ENCODE results near the gene PTPRM.

The PTPRM gene

GRCh38 chr18:7681298-7681697 lies 114.2 kb downstream of the PTPRM start:
- DNase-seq (ENCODE audit: low read depth, low spot score), result no peak
- Histone ChIP-seq H3K27me3 (ENCODE audit: insufficient read depth, insufficient read length) (no peaks in the 10 kb centered on the region), H3K4me1 (ENCODE audit: insufficient read depth, insufficient read length) (no peaks in the 10 kb centered on the region), H3K9ac (ENCODE audit: insufficient read length, low read depth) (no peak overlapping the region), H3K36me3 (ENCODE audit: insufficient read depth, insufficient read length, low read length) (no peaks in the 10 kb centered on the region), H3K9me3 (ENCODE audit: insufficient read depth, low read length) (no peaks in the 10 kb centered on the region), H3K4me3 (ENCODE audit: insufficient read length, low read depth) (no peak overlapping the region)
- TF ChIP-seq SUZ12 (IDR thresholded peaks at IDR 0.05; ENCODE audit: extremely low read depth, insufficient read depth, insufficient read length) (no peak), ZNF274 (IDR thresholded peaks at IDR 0.05; ENCODE audit: low read depth, low read length) (no peak), YY1 (IDR thresholded peaks at IDR 0.05; ENCODE audit: insufficient read depth, insufficient read length) (no peak)

GRCh38 chr18:7682321-7682720 lies 115.2 kb downstream of the PTPRM start:
- TF ChIP-seq YY1 (IDR thresholded peaks at IDR 0.05; ENCODE audit: insufficient read depth, insufficient read length), result no peak
- no peak for DNase-seq (ENCODE audit: low read depth, low spot score)
- H3K9me3 ChIP-seq (ENCODE audit: insufficient read depth, low read length), result no peaks in the 10 kb centered on the region
- no peaks in the 10 kb centered on the region for H3K27me3 ChIP-seq (ENCODE audit: insufficient read depth, insufficient read length)
- no peak overlapping the region for H3K9ac ChIP-seq (ENCODE audit: insufficient read length, low read depth)
- no peak overlapping the region for H3K4me3 ChIP-seq (ENCODE audit: insufficient read length, low read depth)
- no peaks in the 10 kb centered on the region for H3K4me1 ChIP-seq (ENCODE audit: insufficient read depth, insufficient read length)
- no peaks in the 10 kb centered on the region for H3K36me3 ChIP-seq (ENCODE audit: insufficient read depth, insufficient read length, low read length)

GRCh38 chr18:7683753-7684152 lies 116.6 kb downstream of the PTPRM start:
- no peak overlapping the region for H3K4me3 ChIP-seq (ENCODE audit: insufficient read length, low read depth)
- no peak overlapping the region for H3K9ac ChIP-seq (ENCODE audit: insufficient read length, low read depth)
- H3K27me3 ChIP-seq (ENCODE audit: insufficient read depth, insufficient read length), result no peaks in the 10 kb centered on the region
- no peaks in the 10 kb centered on the region for H3K36me3 ChIP-seq (ENCODE audit: insufficient read depth, insufficient read length, low read length)
- TF ChIP-seq SUZ12 (IDR thresholded peaks at IDR 0.05; ENCODE audit: extremely low read depth, insufficient read depth, insufficient read length) (no peak), ZNF274 (IDR thresholded peaks at IDR 0.05; ENCODE audit: low read depth, low read length) (no peak), YY1 (IDR thresholded peaks at IDR 0.05; ENCODE audit: insufficient read depth, insufficient read length) (no peak)
- no peaks in the 10 kb centered on the region for H3K4me1 ChIP-seq (ENCODE audit: insufficient read depth, insufficient read length)
- no peak for DNase-seq (ENCODE audit: low read depth, low spot score)
- H3K9me3 ChIP-seq (ENCODE audit: insufficient read depth, low read length), result no peaks in the 10 kb centered on the region

GRCh38 chr18:7684357-7684756 lies 117.2 kb downstream of the PTPRM start:
- Histone ChIP-seq H3K9ac (ENCODE audit: insufficient read length, low read depth) (no peak overlapping the region), H3K27me3 (ENCODE audit: insufficient read depth, insufficient read length) (no peaks in the 10 kb centered on the region), H3K9me3 (ENCODE audit: insufficient read depth, low read length) (no peaks in the 10 kb centered on the region), H3K4me3 (ENCODE audit: insufficient read length, low read depth) (no peak overlapping the region), H3K4me1 (ENCODE audit: insufficient read depth, insufficient read length) (no peaks in the 10 kb centered on the region), H3K36me3 (ENCODE audit: insufficient read depth, insufficient read length, low read length) (no peaks in the 10 kb centered on the region)
- TF ChIP-seq SUZ12 (IDR thresholded peaks at IDR 0.05; ENCODE audit: extremely low read depth, insufficient read depth, insufficient read length), result no peak
- no peak for TF ChIP-seq YY1 (IDR thresholded peaks at IDR 0.05; ENCODE audit: insufficient read depth, insufficient read length)
- no peak for TF ChIP-seq ZNF274 (IDR thresholded peaks at IDR 0.05; ENCODE audit: low read depth, low read length)
- DNase-seq (ENCODE audit: low read depth, low spot score), result no peak

GRCh38 chr18:7684966-7685365 lies 117.8 kb downstream of the PTPRM start:
- no peaks in the 10 kb centered on the region for H3K4me1 ChIP-seq (ENCODE audit: insufficient read depth, insufficient read length)
- no peak overlapping the region for H3K4me3 ChIP-seq (ENCODE audit: insufficient read length, low read depth)
- TF ChIP-seq SUZ12 (IDR thresholded peaks at IDR 0.05; ENCODE audit: extremely low read depth, insufficient read depth, insufficient read length), result no peak
- no peak for TF ChIP-seq YY1 (IDR thresholded peaks at IDR 0.05; ENCODE audit: insufficient read depth, insufficient read length)
- no peak for TF ChIP-seq ZNF274 (IDR thresholded peaks at IDR 0.05; ENCODE audit: low read depth, low read length)
- H3K36me3 ChIP-seq (ENCODE audit: insufficient read depth, insufficient read length, low read length), result no peaks in the 10 kb centered on the region
- H3K9me3 ChIP-seq (ENCODE audit: insufficient read depth, low read length), result no peaks in the 10 kb centered on the region
- DNase-seq (ENCODE audit: low read depth, low spot score), result no peak
- no peaks in the 10 kb centered on the region for H3K27me3 ChIP-seq (ENCODE audit: insufficient read depth, insufficient read length)
- H3K9ac ChIP-seq (ENCODE audit: insufficient read length, low read depth), result no peak overlapping the region

GRCh38 chr18:7686278-7686677 lies 119.2 kb downstream of the PTPRM start:
- DNase-seq (ENCODE audit: low read depth, low spot score), result no peak

GRCh38 chr18:7688580-7688979 lies 121.5 kb downstream of the PTPRM start:
- H3K4me3 ChIP-seq (ENCODE audit: insufficient read length, low read depth), result no peak overlapping the region
- no peaks in the 10 kb centered on the region for H3K36me3 ChIP-seq (ENCODE audit: insufficient read depth, insufficient read length, low read length)
- TF ChIP-seq SUZ12 (IDR thresholded peaks at IDR 0.05; ENCODE audit: extremely low read depth, insufficient read depth, insufficient read length) (no peak), YY1 (IDR thresholded peaks at IDR 0.05; ENCODE audit: insufficient read depth, insufficient read length) (no peak), ZNF274 (IDR thresholded peaks at IDR 0.05; ENCODE audit: low read depth, low read length) (no peak)
- no peaks in the 10 kb centered on the region for H3K9me3 ChIP-seq (ENCODE audit: insufficient read depth, low read length)
- no peaks in the 10 kb centered on the region for H3K27me3 ChIP-seq (ENCODE audit: insufficient read depth, insufficient read length)
- no peak for DNase-seq (ENCODE audit: low read depth, low spot score)
- no peak overlapping the region for H3K9ac ChIP-seq (ENCODE audit: insufficient read length, low read depth)
- no peaks in the 10 kb centered on the region for H3K4me1 ChIP-seq (ENCODE audit: insufficient read depth, insufficient read length)

More at GRCh38 chr18:7686278-7686677, 119.2 kb downstream of the PTPRM start:
- no peaks in the 10 kb centered on the region for H3K36me3 ChIP-seq (ENCODE audit: insufficient read depth, insufficient read length, low read length)
- H3K27me3 ChIP-seq (ENCODE audit: insufficient read depth, insufficient read length), result no peaks in the 10 kb centered on the region
- no peak overlapping the region for H3K4me3 ChIP-seq (ENCODE audit: insufficient read length, low read depth)
- no peak for TF ChIP-seq YY1 (IDR thresholded peaks at IDR 0.05; ENCODE audit: insufficient read depth, insufficient read length)
- no peak overlapping the region for H3K9ac ChIP-seq (ENCODE audit: insufficient read length, low read depth)
- H3K4me1 ChIP-seq (ENCODE audit: insufficient read depth, insufficient read length), result no peaks in the 10 kb centered on the region
- no peaks in the 10 kb centered on the region for H3K9me3 ChIP-seq (ENCODE audit: insufficient read depth, low read length)

GRCh38 chr18:7691206-7691605 lies 124.1 kb downstream of the PTPRM start:
- Histone ChIP-seq H3K4me1 (ENCODE audit: insufficient read depth, insufficient read length) (no peaks in the 10 kb centered on the region), H3K4me3 (ENCODE audit: insufficient read length, low read depth) (no peak overlapping the region), H3K36me3 (ENCODE audit: insufficient read depth, insufficient read length, low read length) (no peaks in the 10 kb centered on the region), H3K27me3 (ENCODE audit: insufficient read depth, insufficient read length) (no peaks in the 10 kb centered on the region), H3K9me3 (ENCODE audit: insufficient read depth, low read length) (no peaks in the 10 kb centered on the region), H3K9ac (ENCODE audit: insufficient read length, low read depth) (no peak overlapping the region)
- DNase-seq (ENCODE audit: low read depth, low spot score), result no peak
- TF ChIP-seq YY1 (IDR thresholded peaks at IDR 0.05; ENCODE audit: insufficient read depth, insufficient read length) (no peak), SUZ12 (IDR thresholded peaks at IDR 0.05; ENCODE audit: extremely low read depth, insufficient read depth, insufficient read length) (no peak), ZNF274 (IDR thresholded peaks at IDR 0.05; ENCODE audit: low read depth, low read length) (no peak)
